Hepatocyte (in vitro differentiated cells): ENCODE results near the gene ZBTB1.

Experiments
- CTCF ChIP-seq: fragments of 200-600 bp; sonication (generic); IDR thresholded peaks from 2 replicates; pipeline ENCODE4 v1.5.1; 2016; ENCODE audit warnings: antibody characterized with exemption, mild to moderate bottlenecking; ENCODE audit not compliant: poor library complexity
- EZH2 ChIP-seq: fragments of 200-600 bp; sonication (generic); IDR thresholded peaks from 2 replicates; pipeline ENCODE4 v1.6.1; 2016; ENCODE audit warnings: antibody characterized with exemption, mild to moderate bottlenecking, borderline replicate concordance
- EZH2phosphoT487 ChIP-seq: fragments of 200-600 bp; sonication (generic); IDR thresholded peaks from one replicate; pipeline ENCODE4 v1.6.1; 2018; ENCODE audit warnings: antibody characterized with exemption, mild to moderate bottlenecking, low read depth, moderate library complexity; ENCODE audit not compliant: unreplicated experiment, severe bottlenecking

DNA sequence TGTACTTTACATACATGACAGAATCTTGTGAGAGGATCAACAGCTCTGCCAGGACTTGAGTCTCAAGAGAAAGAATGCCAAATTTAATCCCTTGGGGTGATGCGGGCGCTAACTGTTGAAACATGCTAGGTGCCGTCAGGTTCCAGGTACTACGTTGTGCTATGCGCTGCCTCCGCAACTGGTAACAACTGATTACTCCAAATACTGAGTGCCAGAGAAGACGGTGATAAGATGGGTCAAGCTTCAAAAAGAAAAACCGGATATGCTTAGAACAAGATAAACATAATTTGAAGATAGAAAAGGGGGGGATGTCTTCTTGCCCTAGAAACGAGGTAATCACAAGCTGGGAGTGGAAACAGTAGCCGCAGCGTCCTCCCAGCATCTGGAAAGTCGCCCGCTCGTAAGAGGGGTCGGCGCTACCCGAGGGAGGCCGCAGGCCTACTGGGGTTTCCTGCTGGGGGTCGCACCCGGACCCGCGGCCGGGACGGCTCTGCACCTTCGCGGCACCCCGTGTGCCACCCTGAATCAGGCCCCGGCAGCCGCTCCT lies 1.6 kb upstream of the ZBTB1 start:
- TF ChIP-seq CTCF (no peak), EZH2phosphoT487 (no peak), EZH2 (no peak)
